Astrocyte of the cerebellum (primary cell): ENCODE data around the gene NMBR.
A peak's percentile ranks its signal among the peaks of the same experiment; 100 is the strongest.
"Not testable (repeated sequence)": the region's sequence is repeated elsewhere in the genome, so short reads cannot be mapped to it uniquely, and the experiment has no call there.

Experiments
- DNase-seq: peaks from one replicate; pipeline ENCODE4 v3.0.0-alpha.2; 2011; ENCODE audit warnings: low read depth
- H3K4me3 ChIP-seq: 2 replicates; pipeline ENCODE4 v1.5.1; 2011; ENCODE audit warnings: mild to moderate bottlenecking, low read depth, low read length, moderate library complexity
- CTCF ChIP-seq: IDR thresholded peaks from 2 replicates; pipeline ENCODE4 v1.5.1; 2012; ENCODE audit warnings: low read length, low read depth, moderate library complexity, mild to moderate bottlenecking; ENCODE audit errors: missing control alignments
- in situ Hi-C: cut with HindIII; loops from 2 replicates; pipeline ENCODE4 v1.10.0; 2017; ENCODE audit warnings: low sequenced_read_pairs

Gene NMBR

GRCh38 chr6:142112451-142113061 is 34.4 kb downstream of the NMBR start:
- DNase-seq, result peak; percentile 77
- in situ Hi-C loops, result loop anchor here (25.0 kb wide), 1 partner anchor 425 kb away; no protein-coding TSS in a partner anchor
- peak; percentile 65 for TF ChIP-seq CTCF
- H3K4me3 ChIP-seq, result no peak overlapping the region

- DNase-seq, result not testable (repeated sequence)
Measured at GRCh38 chr6:142110820-142111219, 36.1 kb downstream of the NMBR start.

GRCh38 chr6:142104820-142105219 is 42.1 kb downstream of the NMBR start:
- in situ Hi-C loops, result loop anchor here (25.0 kb wide), 1 partner anchor 418 kb away; no protein-coding TSS in a partner anchor
- DNase-seq, H3K4me3 ChIP-seq: not testable (repeated sequence)

More at GRCh38 chr6:142110820-142111219, 36.1 kb downstream of the NMBR start:
- H3K4me3 ChIP-seq, result not testable (repeated sequence)
- in situ Hi-C loops, result loop anchor here (25.0 kb wide), 1 partner anchor 424 kb away; no protein-coding TSS in a partner anchor

- no peak for TF ChIP-seq CTCF
- peak; percentile 42 for DNase-seq
- H3K4me3 ChIP-seq, result no peak overlapping the region
- in situ Hi-C loops, result no loop called here
Measured at GRCh38 chr6:142088858-142089216, 58.1 kb downstream of the NMBR start.

- in situ Hi-C loops, result no loop called here
- H3K4me3 ChIP-seq, result no peak overlapping the region
- DNase-seq, result no peak
- TF ChIP-seq CTCF, result no peak
Measured at GRCh38 chr6:142087950-142088857, 58.7 kb downstream of the NMBR start.

- no peak for DNase-seq
- in situ Hi-C loops, result no loop called here
- no peak for TF ChIP-seq CTCF
- no peak overlapping the region for H3K4me3 ChIP-seq
Measured at GRCh38 chr6:142079130-142079529, 67.8 kb downstream of the NMBR start.

GRCh38 chr6:142075516-142076101 is 71.3 kb downstream of the NMBR start:
- in situ Hi-C loops, result no loop called here
- no peak for TF ChIP-seq CTCF
- no peak overlapping the region for H3K4me3 ChIP-seq
- DNase-seq, result no peak
